ENCODE data around the gene OPA3.

Gene OPA3

DNA sequence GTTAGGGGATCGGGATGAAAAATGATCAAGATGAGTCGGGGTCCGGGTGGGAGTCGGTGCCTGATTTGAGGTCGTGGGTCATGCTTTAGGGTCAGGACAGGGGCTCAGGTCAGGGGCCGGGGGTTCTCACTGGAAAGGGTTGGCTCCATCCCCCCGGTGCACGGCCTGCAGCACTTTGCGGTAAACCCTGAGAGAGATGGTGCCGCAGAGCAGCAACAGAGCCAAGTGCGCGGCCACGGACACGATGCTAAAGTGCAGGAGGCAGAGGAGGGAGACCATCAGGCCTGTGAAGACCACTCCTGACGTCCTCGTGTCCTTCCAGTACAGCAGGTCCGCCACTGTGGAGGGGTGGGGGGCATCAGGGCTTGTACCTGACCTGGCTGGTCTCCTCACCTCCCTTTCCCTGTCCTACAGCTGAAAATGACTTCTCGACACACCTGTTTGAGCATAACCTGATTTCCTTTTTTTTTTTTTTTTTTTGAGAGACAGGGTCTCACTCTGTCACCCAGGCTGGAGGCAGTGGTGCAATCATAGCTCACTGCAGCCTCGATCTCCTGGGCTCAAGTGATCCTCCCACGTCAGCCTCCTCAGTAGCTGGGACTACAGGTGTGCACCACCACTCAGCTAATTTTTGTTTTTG lies 95.3 kb downstream of the OPA3 start:
- Histone ChIP-seq H3K27me3 (ENCODE audit: control insufficient read depth in 3 of 3, insufficient read depth in 3 of 3, low read depth in 1 of 3, low read length in 3 of 3) (no peaks in the 10 kb centered on the region), H3K4me2 (ENCODE audit: insufficient read depth, low read length, poor library complexity, severe bottlenecking) (no peak overlapping the region), H2BK120ac (ENCODE audit: low read depth, low read length) (no peak overlapping the region), H3K4me1 (ENCODE audit: control insufficient read depth in 2 of 2, insufficient read depth in 1 of 2, low read depth in 1 of 2, low read length in 2 of 2) (peaks cover 2 to 4% of the 10 kb centered on the region in 2 donors), H3K79me1 (ENCODE audit: low read depth, low read length) (no peaks in the 10 kb centered on the region), H3K18ac (ENCODE audit: low read length) (peak overlapping the region; percentile 19), H3K9me3 (replicated peaks in 1 of 2; ENCODE audit: control insufficient read depth in 2 of 2, insufficient read depth in 1 of 2, low read depth in 1 of 2, low read length in 2 of 2) (no peaks in the 10 kb centered on the region), H3K14ac (ENCODE audit: low read length) (no peak overlapping the region), H2AFZ (ENCODE audit: low read length) (no peak overlapping the region), H4K8ac (ENCODE audit: low read depth, low read length) (no peak overlapping the region), H2BK15ac (ENCODE audit: low read length) (no peak overlapping the region), H2BK5ac (ENCODE audit: low read length) (no peak overlapping the region), H3K36me3 (replicated peaks in 1 of 2; ENCODE audit: control insufficient read depth in 2 of 2, insufficient read depth in 2 of 2, low read length in 2 of 2) (peaks cover 0 to 6% of the 10 kb centered on the region in 2 donors), H2BK12ac (ENCODE audit: low read length) (no peak overlapping the region), H3K27ac (replicated peaks; ENCODE audit: low read length) (no peak overlapping the region), H3K9ac (ENCODE audit: low read depth, low read length, poor library complexity) (no peak overlapping the region), H3K4ac (ENCODE audit: low read length) (no peak overlapping the region), H4K91ac (ENCODE audit: low read depth, low read length, poor library complexity) (no peak overlapping the region), H2AK5ac (ENCODE audit: low read depth, low read length) (peak overlapping the region; percentile 78), H3K4me3 (ENCODE audit: low read length in 2 of 2) (no peak overlapping the region), H3K23ac (ENCODE audit: low read depth, low read length, poor library complexity) (peak overlapping the region; percentile 25)
- DNase-seq (ENCODE audit: low spot score), result no peak
- WGBS, 2 donors (ENCODE audit: extremely low coverage in 2 of 2, insufficient read length in 2 of 2, insufficient replicate concordance in 1 of 2), result 100% methylated on average over 1 of the region's 20 CpGs; no CpG with 5 or more reads in 1 of the 2 donors

GRCh38 chr19:45488708-45489107 lies 95.9 kb downstream of the OPA3 start:
- no CpG with 5 or more reads among the region's 15 CpGs for WGBS, 2 donors (ENCODE audit: extremely low coverage in 2 of 2, insufficient read length in 2 of 2, insufficient replicate concordance in 1 of 2)
- Histone ChIP-seq H3K4me1 (ENCODE audit: control insufficient read depth in 2 of 2, insufficient read depth in 1 of 2, low read depth in 1 of 2, low read length in 2 of 2) (peaks cover 2 to 4% of the 10 kb centered on the region in 2 donors), H2BK12ac (ENCODE audit: low read length) (no peak overlapping the region), H2AFZ (ENCODE audit: low read length) (no peak overlapping the region), H3K79me1 (ENCODE audit: low read depth, low read length) (no peaks in the 10 kb centered on the region), H3K9me3 (replicated peaks in 1 of 2; ENCODE audit: control insufficient read depth in 2 of 2, insufficient read depth in 1 of 2, low read depth in 1 of 2, low read length in 2 of 2) (no peaks in the 10 kb centered on the region), H3K27ac (replicated peaks; ENCODE audit: low read length) (no peak overlapping the region), H3K36me3 (replicated peaks in 1 of 2; ENCODE audit: control insufficient read depth in 2 of 2, insufficient read depth in 2 of 2, low read length in 2 of 2) (no peaks in the 10 kb centered on the region), H2BK120ac (ENCODE audit: low read depth, low read length) (no peak overlapping the region), H4K91ac (ENCODE audit: low read depth, low read length, poor library complexity) (no peak overlapping the region), H3K23ac (ENCODE audit: low read depth, low read length, poor library complexity) (no peak overlapping the region), H3K4me2 (ENCODE audit: insufficient read depth, low read length, poor library complexity, severe bottlenecking) (no peak overlapping the region), H3K4me3 (ENCODE audit: low read length in 2 of 2) (no peak overlapping the region), H3K4ac (ENCODE audit: low read length) (no peak overlapping the region), H3K18ac (ENCODE audit: low read length) (peak overlapping the region; percentile 57), H2BK5ac (ENCODE audit: low read length) (no peak overlapping the region), H3K27me3 (ENCODE audit: control insufficient read depth in 3 of 3, insufficient read depth in 3 of 3, low read depth in 1 of 3, low read length in 3 of 3) (no peaks in the 10 kb centered on the region), H2BK15ac (ENCODE audit: low read length) (peak overlapping the region; percentile 58), H2AK5ac (ENCODE audit: low read depth, low read length) (peak overlapping the region; percentile 46), H3K9ac (ENCODE audit: low read depth, low read length, poor library complexity) (no peak overlapping the region), H3K14ac (ENCODE audit: low read length) (no peak overlapping the region), H4K8ac (ENCODE audit: low read depth, low read length) (no peak overlapping the region)
- DNase-seq (ENCODE audit: low spot score), result no peak

DNA sequence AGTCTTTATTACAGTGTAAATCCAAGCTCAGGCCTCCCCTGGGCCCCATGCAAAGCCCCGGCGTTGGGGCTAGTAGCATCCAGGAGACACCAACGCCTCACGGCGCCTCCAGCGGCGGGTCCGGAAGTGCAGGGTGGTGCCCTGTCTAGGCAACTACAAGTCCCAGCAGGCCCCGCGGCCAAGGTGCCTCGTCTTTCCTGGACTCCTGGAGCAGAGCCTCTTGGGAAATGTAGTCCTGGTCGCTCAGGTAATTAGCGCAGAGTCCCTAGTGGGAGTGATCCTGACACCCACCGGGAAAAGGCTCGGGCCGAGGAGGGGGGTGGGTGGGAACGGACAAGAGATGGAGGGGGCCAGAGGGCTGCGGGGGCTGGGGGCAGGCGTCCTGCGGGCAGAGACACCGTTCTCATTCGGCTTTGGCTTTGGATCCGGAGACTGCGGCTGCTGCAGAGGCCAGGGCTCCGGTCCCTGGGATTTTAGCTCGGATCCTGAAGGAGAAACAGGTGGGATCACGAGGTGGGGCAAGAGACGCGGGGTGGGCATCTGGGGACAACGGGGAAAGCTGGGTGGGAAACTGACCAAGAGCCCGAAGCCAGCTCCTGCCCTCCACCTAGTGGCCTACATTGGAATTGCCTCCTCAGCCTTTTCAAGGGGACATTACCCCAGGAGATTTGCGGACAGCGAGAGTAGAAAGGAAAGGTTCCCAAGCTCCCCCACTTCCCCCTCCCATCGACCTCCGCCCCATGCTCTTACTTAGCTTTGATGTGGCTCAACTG lies 99.1 kb downstream of the OPA3 start:
- peak overlapping the region; percentile 83 for H3K4me2 ChIP-seq (ENCODE audit: insufficient read depth, low read length, poor library complexity, severe bottlenecking)
- no peak overlapping the region for H2AK5ac ChIP-seq (ENCODE audit: low read depth, low read length)
- no peaks in the 10 kb centered on the region for H3K79me1 ChIP-seq (ENCODE audit: low read depth, low read length)
- no peak overlapping the region for H4K91ac ChIP-seq (ENCODE audit: low read depth, low read length, poor library complexity)
- H2BK15ac ChIP-seq (ENCODE audit: low read length), result peak overlapping the region; percentile 92
- H2BK120ac ChIP-seq (ENCODE audit: low read depth, low read length), result no peak overlapping the region
- H2AFZ ChIP-seq (ENCODE audit: low read length), result peak overlapping the region; percentile 93
- no peaks in the 10 kb centered on the region for H3K9me3 ChIP-seq (replicated peaks in 1 of 2; ENCODE audit: control insufficient read depth in 2 of 2, insufficient read depth in 1 of 2, low read depth in 1 of 2, low read length in 2 of 2)
- peak overlapping the region; percentile 48 to 77 for H3K4me3 ChIP-seq (ENCODE audit: low read length in 2 of 2)
- H4K8ac ChIP-seq (ENCODE audit: low read depth, low read length), result no peak overlapping the region
- peak overlapping the region; percentile 100 for H3K18ac ChIP-seq (ENCODE audit: low read length)
- peak; percentile 93 for DNase-seq (ENCODE audit: low spot score)
- no peak overlapping the region for H3K4ac ChIP-seq (ENCODE audit: low read length)
- H3K23ac ChIP-seq (ENCODE audit: low read depth, low read length, poor library complexity), result peak overlapping the region; percentile 55
- no peaks in the 10 kb centered on the region for H3K27me3 ChIP-seq (ENCODE audit: control insufficient read depth in 3 of 3, insufficient read depth in 3 of 3, low read depth in 1 of 3, low read length in 3 of 3)
- H3K14ac ChIP-seq (ENCODE audit: low read length), result peak overlapping the region; percentile 100
- H3K9ac ChIP-seq (ENCODE audit: low read depth, low read length, poor library complexity), result peak overlapping the region; percentile 81
- H3K27ac ChIP-seq (replicated peaks; ENCODE audit: low read length), result peak overlapping the region; percentile 80
- no peaks in the 10 kb centered on the region for H3K36me3 ChIP-seq (replicated peaks in 1 of 2; ENCODE audit: control insufficient read depth in 2 of 2, insufficient read depth in 2 of 2, low read length in 2 of 2)
- no peaks in the 10 kb centered on the region for H3K4me1 ChIP-seq (ENCODE audit: control insufficient read depth in 2 of 2, insufficient read depth in 1 of 2, low read depth in 1 of 2, low read length in 2 of 2)
- peak overlapping the region; percentile 82 for H2BK5ac ChIP-seq (ENCODE audit: low read length)
- no CpG with 5 or more reads among the region's 35 CpGs for WGBS, 2 donors (ENCODE audit: extremely low coverage in 2 of 2, insufficient read length in 2 of 2, insufficient replicate concordance in 1 of 2)
- peak overlapping the region; percentile 90 for H2BK12ac ChIP-seq (ENCODE audit: low read length)

DNA sequence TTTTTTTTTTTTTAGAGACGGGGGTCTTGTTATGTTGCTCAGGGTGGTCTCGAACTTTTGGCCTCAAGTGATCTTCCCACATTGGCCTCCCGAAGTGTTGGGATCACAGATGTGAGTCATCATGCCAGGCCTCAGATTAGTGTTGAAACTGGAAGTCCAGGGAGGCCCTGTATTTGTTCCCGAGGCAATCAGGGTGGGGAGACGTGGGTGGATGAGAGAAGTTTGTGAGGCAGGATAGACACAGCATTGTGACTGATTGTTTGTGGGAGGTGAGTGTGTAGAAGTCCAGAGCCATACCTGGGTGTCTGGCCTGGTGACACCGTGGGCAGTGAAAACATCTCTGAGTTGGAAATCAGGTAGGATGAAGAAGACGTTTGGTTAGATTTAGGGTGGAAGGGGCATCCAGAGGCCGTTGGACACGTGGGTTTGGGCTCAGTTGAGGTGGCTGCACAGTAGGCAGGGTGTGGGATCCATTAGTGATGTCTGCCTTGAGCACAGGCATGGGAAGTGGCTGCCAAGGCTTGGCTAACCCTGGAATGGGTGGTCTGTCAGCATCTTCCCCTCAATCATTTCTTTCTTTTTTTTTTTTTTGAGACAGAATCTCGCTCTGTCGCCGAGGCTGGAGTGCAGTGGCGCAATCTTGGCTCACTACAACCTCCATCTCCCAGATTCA lies 100.2 kb downstream of the OPA3 start:
- H3K4me3 ChIP-seq (ENCODE audit: low read length in 2 of 2), result peak overlapping the region in 1 of 2 donors; percentile 31
- H3K18ac ChIP-seq (ENCODE audit: low read length), result no peak overlapping the region
- no peak overlapping the region for H2AK5ac ChIP-seq (ENCODE audit: low read depth, low read length)
- H2BK120ac ChIP-seq (ENCODE audit: low read depth, low read length), result no peak overlapping the region
- no peak overlapping the region for H3K4me2 ChIP-seq (ENCODE audit: insufficient read depth, low read length, poor library complexity, severe bottlenecking)
- no peaks in the 10 kb centered on the region for H3K79me1 ChIP-seq (ENCODE audit: low read depth, low read length)
- DNase-seq (ENCODE audit: low spot score), result no peak
- peak overlapping the region; percentile 5 for H3K9ac ChIP-seq (ENCODE audit: low read depth, low read length, poor library complexity)
- H3K4me1 ChIP-seq (ENCODE audit: control insufficient read depth in 2 of 2, insufficient read depth in 1 of 2, low read depth in 1 of 2, low read length in 2 of 2), result no peaks in the 10 kb centered on the region
- H3K14ac ChIP-seq (ENCODE audit: low read length), result no peak overlapping the region
- no peak overlapping the region for H4K91ac ChIP-seq (ENCODE audit: low read depth, low read length, poor library complexity)
- no peak overlapping the region for H2BK5ac ChIP-seq (ENCODE audit: low read length)
- no peak overlapping the region for H4K8ac ChIP-seq (ENCODE audit: low read depth, low read length)
- no peak overlapping the region for H3K23ac ChIP-seq (ENCODE audit: low read depth, low read length, poor library complexity)
- H2AFZ ChIP-seq (ENCODE audit: low read length), result no peak overlapping the region
- no peaks in the 10 kb centered on the region for H3K36me3 ChIP-seq (replicated peaks in 1 of 2; ENCODE audit: control insufficient read depth in 2 of 2, insufficient read depth in 2 of 2, low read length in 2 of 2)
- no CpG with 5 or more reads among the region's 13 CpGs for WGBS, 2 donors (ENCODE audit: extremely low coverage in 2 of 2, insufficient read length in 2 of 2, insufficient replicate concordance in 1 of 2)
- H2BK12ac ChIP-seq (ENCODE audit: low read length), result no peak overlapping the region
- H2BK15ac ChIP-seq (ENCODE audit: low read length), result no peak overlapping the region
- no peaks in the 10 kb centered on the region for H3K27me3 ChIP-seq (ENCODE audit: control insufficient read depth in 3 of 3, insufficient read depth in 3 of 3, low read depth in 1 of 3, low read length in 3 of 3)
- no peak overlapping the region for H3K4ac ChIP-seq (ENCODE audit: low read length)
- no peak overlapping the region for H3K27ac ChIP-seq (replicated peaks; ENCODE audit: low read length)
- no peaks in the 10 kb centered on the region for H3K9me3 ChIP-seq (replicated peaks in 1 of 2; ENCODE audit: control insufficient read depth in 2 of 2, insufficient read depth in 1 of 2, low read depth in 1 of 2, low read length in 2 of 2)
